RCC 7860 (cell line): ENCODE measurements around the gene TNFAIP8L1.
A peak's percentile ranks its signal among the peaks of the same experiment; 100 is the strongest.

Experiments used
- DNase-seq: peaks from one replicate; pipeline ENCODE4 v3.0.0-alpha.2; 2015; ENCODE audit warnings: low spot score
- FAIRE-seq: peaks from 2 replicates; lab custom pipeline; 2012; peaks lifted over from hg19 to GRCh38; lab: Jason Lieb, UNC

TNFAIP8L1 gene

DNA sequence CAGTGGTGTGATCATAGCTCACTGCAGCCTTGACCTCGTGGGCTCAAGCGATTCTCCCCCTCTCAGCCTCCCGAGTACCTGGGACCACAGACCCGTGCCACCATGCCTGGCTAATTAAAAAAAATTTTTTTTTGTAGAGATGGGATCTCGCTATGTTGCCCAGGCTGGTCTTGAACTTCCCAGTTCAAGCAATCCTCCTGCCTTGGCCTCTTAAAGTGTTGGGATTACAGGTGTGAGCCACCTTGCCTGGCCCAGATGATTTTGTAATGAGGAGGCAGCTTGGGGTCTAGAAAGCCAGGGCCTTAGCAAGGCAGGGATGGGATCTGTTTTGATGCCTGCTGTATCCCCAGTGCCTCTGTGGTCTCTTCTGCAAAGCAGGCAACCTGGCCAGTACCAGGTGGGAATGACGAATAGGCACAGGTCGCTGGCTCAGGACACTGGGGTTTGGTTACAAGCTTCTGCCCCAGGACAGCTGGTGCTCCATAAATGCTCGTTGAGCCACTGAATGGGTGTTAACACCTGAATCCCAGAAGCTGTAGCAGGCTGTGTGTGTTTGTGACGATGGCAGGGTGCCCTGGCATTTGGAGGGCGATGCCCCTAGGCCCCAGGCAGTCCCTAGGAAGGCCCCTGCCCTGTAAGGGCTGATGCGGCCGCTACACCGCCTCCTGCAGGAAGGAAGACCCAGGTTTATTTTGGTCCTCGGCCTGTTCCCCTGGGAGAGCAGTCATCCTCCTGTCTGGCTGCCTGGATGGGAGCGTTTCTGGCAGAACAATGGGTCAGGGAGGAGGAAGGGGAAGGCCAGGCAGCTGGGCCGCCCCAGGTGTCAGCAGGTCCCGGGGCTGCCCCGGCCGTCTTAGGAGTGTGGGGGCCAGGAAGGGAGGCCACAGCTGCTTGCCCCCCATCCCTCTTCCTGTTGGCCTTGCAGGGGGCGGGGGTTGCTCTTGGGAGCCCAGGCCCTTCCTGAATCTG is 8.6 kb downstream of the TNFAIP8L1 start:
- FAIRE-seq (no peak), DNase-seq (no peak)

DNA sequence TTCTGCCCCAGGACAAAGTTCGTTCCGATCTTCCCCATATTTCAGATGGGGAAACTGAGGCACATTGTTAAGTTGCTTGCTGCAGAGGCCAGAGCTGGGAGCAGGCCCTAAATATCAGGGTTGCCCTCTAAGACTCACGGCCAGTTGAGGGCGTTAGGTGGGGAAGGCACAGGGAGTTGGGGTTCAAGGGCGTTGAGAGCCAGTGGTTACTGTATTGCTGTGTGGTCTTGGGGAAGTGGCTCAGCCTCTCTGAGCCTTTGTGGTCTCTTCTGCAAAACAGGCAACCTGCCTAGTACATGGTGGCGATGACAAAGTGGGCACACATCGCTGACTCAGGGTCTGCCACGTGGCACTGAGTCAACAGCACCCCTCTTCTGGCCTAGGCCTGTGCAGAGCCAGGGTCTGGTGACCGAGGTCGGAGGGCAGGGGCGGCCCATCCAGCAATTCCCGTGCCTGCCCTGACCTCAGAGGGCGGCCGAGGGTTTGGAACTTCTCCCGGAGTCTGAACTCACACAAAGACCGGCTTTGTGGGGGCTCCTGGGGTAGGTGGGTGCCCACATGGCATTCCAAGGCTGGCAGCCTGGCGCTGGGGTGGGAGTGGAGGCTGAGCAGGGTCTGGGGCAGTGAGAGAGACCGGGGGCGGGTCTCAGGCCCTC is 10.2 kb downstream of the TNFAIP8L1 start:
- FAIRE-seq (no peak), DNase-seq (no peak)

DNA sequence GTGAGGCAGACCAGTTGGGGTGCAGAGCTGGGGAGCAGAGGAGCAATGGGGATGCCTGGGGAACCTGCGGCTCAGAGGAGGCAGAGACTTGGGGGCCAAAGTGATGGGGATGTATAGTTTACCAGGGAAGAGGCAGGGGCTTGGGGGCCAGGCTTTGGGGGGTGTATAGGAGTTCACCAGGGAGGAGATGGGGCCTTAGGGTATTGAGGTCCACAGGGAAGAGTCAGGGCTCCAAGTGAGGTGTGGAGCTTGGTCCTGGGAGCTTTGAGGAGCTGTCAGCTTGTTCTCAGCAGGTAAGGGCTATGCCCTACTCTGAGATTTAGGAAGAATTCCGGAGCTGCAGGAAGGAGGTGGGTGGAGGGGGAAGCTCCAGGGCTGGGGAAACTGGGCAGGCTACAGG is 10.8 kb downstream of the TNFAIP8L1 start:
- FAIRE-seq (no peak), DNase-seq (no peak)

DNA sequence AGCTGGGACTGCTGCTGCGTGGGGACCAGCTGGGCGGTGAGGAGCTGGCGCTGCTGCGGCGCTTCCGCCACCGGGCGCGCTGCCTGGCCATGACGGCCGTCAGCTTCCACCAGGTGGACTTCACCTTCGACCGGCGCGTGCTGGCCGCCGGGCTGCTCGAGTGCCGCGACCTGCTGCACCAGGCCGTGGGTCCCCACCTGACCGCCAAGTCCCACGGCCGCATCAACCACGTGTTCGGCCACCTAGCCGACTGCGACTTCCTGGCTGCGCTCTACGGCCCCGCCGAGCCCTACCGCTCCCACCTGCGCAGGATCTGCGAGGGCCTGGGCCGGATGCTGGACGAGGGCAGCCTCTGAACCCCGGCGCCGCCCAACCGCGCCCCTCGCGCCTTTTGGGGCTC is 12.8 kb downstream of the TNFAIP8L1 start:
- no peak for DNase-seq
- no peak for FAIRE-seq

DNA sequence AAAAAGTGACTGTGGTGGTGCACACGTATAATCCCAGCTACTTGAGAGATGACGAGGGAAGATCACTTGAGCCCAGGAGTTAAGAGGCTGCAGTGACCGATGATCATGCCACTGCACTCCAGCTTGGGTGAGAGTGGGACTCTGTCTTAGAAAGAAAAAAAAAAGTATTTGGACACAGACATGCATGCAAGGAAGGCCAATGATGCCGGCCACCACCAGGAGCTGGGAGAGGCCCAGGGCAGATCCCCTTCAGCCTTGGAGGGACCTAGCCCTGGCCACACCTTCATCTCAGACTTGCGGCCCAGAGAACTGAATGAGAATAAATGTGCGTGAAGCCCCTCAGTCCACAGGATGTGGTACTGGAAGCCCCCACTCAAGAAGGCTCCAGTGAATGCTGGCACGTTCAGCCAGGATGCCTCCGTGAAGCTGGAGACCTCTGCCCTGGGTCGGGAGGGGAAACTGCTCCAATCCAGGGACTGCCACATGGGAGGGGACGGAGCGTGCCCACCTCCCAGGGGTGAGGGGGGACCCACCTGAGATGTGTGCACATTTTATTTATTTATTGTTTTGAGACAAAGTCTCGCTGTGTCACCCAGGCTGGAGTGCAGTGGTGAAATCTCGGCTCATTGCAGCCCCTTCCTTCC is 14.6 kb downstream of the TNFAIP8L1 start:
- FAIRE-seq, result no peak
- no peak for DNase-seq

DNA sequence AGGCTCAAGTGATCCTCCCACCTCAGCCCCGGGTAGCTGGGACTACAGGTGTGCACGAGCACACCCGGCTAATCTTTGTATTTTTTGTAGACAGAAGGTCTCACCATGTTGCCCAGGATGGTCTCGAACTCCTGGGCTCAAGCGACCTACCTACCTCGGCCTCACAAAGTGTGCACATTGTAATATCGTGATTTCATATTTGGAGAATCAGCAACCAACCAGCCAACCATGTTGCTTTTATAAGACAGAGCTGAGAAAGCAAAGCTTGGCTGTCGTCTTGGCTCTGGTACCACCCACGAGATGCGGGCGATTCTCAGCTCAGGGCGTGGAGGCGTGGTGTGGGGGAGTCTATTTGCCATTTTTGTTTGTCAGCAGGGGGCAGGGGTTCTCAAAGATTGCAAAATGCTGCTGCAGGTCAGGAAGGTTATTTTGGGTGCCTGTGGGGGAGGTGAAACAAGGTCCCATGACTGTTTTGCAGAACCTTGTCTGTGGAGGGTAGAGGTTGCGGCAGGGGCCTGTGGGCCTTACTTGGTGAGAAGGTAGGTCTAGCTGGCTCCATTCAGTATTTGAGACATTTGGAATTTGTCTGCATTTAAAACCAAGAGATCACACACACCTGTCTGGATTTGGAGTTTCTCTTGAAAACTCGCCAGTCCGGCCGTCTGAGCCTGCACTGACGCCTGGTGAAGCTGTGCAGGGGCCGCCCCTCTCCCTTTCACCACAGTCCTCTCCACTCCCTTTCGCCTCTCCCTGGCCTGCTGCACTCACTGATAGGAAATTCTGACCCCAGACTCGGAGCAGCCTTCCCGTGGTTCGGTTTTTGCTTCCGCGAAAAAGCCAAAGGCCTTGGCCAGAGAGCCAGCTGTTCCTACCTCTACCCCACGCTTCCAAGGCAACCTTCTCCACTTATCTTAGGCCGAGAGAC is 15.4 kb downstream of the TNFAIP8L1 start:
- DNase-seq (no peak), FAIRE-seq (no peak)

DNA sequence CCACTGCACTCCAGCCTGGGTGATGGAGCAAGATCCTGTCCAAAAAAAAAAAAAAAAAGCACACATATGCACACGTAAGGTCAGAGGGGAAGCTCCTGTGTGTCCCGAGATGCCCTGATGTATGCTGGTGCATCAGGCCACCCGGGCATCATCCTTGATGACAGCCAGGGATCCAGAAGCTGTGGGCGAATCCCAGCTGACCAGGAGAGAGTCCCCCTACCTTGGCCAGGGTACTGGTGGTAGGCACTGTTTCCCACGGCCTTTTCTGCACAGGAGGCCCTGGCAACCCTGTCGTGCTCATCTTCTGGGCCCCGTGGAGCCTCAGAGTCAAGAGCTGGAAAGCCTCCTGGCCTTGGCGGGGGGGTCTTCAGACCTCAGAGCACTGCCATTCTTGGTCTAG is 16.8 kb downstream of the TNFAIP8L1 start:
- FAIRE-seq (no peak), DNase-seq (no peak)

DNA sequence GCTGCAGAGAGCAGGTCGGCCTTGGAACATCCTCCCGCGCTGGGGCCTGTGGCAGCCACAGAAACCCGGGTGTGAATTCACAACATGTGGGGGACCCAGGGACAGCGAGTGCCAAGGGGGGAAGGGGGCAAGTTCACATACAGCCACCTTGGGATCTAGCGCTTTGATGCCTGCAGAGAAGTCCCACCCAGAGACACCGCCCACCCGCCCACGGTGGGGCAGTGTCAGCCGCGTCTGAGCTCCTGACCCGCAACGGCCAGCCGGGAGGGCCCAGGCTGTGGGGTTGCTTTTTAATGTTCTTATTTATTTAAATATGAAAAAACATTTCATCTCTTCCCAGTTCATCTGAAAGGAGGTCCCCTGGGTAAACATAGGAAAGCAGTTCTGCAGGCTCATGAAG is 17.9 kb downstream of the TNFAIP8L1 start:
- DNase-seq, result no peak
- no peak for FAIRE-seq

DNA sequence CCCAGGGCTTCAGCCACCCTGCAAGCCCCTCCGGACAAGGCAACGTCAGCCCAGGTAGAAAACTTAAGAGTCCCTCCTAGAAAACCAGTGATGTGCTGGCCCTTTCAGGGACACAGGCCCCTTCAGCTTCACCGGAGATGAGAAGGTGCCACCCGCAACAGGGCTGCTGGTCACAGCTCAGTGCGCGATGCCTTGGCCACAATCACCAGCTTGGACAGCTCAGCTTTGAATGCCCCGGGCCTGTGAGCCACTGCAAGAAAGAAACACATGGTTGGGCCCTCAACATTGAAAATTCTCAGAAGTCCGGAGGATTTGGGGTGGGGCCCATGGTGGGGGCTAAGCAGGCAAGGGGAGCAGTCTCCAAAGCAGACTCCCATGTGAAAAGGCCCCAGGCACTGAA is 18.5 kb downstream of the TNFAIP8L1 start:
- FAIRE-seq, result no peak
- DNase-seq, result no peak

DNA sequence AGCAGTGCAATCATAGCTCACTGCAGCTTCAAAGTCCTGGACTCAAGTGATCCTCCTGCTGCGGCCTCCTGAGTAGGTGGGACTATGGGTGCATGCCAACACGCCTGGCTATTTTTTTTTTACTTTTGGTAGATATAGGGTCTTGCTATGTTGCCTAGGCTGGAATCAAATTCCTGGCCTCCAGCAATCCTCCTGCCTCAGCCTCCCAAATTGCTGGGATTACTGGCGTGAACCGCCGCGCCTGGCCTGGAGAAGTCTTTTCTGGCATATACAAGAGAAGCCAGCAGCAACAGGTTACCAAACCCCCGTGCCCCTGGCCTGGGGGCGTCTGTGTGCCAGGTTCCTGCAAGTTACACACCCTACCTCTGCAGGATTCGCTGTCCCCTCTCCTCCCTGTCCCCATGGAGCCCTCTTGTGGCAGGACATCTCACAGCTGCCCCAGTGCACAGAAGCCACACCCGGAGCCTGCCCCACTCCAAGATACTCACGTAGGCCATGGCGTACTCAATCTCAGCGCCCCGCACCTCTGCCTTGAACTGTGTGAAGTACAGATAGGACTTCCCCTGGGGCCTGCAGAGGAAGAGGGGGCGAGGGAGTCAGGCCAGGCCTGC is 21.0 kb downstream of the TNFAIP8L1 start:
- DNase-seq (no peak), FAIRE-seq (no peak)

DNA sequence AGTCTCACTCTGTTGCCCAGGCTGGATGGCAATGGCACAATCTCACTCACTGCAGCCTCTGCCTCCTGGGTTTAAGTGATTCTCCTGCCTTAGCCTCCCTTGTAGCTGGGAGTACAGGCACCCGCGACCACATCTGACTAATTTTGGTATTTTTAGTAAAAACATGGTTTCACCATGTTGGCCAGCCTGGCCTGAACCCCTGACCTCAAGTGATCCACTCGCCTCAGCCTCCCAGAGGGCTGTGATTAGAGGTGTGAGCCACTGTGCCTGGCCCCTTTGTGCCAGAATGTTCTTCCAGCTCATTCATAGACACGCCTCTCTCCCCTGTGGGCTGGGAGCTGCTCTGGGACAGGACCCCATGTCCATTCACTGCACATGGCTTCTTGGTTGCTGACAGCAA is 21.7 kb downstream of the TNFAIP8L1 start:
- FAIRE-seq (no peak), DNase-seq (no peak)

DNA sequence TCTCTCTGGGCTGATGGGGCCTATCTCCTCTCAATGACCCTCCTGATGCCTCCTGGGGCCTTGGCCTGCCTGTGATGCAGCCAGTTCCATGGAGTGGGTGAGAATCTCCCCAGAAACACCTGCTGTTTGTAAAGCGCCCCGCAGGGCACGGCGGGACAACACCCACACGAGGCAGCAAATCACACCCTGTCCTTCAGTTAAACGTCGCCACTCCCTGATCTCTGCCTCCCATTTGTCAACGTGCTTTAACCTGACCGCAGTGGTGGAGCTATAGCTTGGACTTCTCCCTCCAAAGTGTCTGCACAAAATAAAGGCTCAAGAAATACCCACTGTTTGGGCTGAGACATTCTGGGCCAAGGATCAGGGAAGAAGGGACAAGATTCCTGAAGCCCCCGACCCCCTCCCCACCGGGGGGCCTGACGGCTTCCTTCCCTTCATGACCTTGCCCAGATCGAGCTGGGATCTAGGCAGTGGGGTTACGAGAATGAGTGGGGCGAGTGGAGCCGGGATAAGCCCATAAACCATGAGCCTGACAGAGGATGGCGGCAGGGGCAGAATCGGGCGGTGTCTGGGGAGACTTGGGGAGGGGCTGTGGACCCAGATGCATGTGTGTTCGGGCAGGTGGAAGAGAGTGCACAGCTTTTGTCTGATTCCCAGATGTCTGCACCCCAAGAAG is 22.8 kb downstream of the TNFAIP8L1 start:
- DNase-seq (no peak), FAIRE-seq (no peak)

DNA sequence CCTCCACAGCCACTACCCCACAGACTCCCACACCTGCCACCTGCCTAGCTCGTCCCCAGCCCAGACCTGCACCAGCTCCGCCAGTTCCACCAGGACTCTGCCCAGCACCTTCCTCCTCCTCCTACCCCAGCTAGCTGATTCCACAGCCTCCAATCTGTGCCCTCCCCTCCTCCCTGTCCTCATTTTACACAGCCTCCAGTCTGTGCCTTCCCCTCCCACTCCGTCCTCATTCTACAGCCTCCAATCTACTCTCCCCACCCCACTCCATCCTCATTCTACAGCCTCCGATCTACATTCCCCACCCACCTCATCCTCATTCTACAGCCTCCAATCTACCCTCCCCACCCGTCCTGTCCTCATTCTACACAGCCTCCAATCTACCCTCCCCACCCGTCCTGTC is 23.5 kb downstream of the TNFAIP8L1 start:
- no peak for FAIRE-seq

DNA sequence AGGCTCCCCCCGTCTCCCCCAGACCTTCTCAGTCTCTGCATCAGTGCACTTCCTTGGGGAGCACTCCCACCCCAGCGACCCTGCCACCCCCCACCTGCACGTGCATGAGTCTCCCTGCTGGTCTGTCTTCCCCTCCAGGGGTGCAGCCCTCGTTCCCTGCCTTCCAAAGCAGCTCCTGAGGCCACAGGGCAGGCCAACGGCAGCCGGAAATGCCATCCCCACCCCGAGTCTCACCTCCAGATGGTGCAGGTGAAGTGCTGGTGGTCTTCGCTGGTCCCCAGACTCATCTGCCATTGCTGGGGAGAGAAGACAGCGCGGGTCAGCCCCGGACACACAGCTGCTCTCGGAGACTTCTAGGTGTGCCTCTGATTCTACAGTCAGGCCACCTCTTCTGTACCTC is 25.3 kb downstream of the TNFAIP8L1 start:
- no peak for FAIRE-seq
- no peak for DNase-seq

More for the DNA sequence above, 23.5 kb downstream of the TNFAIP8L1 start:
- no peak for DNase-seq

DNA sequence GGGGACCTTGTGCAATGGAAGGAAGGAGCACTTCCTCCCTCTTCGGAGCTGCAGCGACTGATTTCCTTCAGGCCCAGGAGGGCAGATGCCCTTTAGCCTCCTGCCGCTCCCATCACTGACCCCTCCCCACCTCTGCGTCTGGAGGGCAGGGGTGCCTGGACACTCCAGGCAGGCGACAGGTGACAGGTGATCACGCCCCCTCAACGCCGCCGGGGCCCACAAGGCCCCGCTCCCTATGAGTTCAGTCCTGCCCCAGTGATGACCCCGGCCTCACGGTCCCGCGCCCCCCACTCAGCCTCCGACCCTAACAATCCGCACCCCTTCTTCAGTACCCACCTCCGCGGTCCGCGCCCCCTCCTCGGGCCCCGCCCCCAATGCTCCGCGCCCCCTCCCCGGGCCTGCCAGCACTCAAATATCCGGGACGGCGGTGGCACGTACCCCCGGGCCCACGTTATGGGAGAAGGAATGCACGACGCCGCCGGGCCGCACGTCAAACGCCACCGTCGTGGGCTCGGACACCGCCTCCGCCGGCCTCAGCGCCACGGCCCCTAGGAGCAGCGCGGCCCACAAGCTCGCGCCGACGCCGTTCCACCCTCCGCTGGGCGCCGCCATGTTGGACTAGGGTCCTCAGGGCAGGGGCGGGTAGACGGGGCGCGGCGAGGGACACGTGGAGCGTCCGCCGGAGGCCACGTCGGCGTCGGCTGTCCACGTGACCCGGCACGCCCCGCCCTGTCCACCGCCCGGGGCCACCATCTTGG is 30.6 kb downstream of the TNFAIP8L1 start, which contains the start of gene MYDGF:
MYDGF (minus strand) TSS at position 620 of the 758 bp plus-strand sequence; CDS start at position 612, 8 bp downstream.
- FAIRE-seq, result no peak

DNA sequence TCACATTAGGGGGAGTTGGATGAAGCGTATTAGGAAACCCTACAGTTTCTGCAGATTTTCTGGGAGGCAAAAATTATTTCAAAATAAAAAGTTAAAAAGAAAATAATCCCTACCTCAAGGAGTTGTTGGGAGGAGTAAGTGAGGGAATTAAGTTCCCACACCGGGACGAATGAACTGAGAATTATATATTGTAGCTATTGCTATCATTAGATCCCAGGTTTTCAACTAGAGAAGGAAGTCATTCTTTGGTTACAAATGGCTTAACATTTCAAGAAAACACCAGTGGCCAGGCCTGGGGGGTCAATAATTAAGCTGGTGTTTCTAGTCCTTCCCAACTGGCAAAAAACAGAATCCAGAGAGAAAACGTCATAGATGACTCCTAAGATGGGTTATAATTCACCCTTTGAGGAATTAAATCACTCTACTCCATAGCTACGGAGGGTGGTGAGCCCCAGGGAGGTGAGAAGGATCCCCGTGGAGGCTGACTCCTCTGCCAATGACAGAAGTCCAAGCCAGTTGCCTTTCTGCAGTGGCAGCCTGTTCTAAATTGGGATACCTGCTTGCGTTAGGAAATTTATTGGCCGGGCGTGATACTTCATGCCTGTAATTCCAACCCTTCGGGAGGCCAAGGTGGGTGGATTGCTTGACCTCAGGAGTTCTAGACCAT is 32.0 kb downstream of the TNFAIP8L1 start:
- FAIRE-seq, result peak; percentile 77
- DNase-seq, result peak; percentile 61

More for the DNA sequence above, 30.6 kb downstream of the TNFAIP8L1 start, which contains the start of gene MYDGF:
- peak; percentile 70 for DNase-seq

DNA sequence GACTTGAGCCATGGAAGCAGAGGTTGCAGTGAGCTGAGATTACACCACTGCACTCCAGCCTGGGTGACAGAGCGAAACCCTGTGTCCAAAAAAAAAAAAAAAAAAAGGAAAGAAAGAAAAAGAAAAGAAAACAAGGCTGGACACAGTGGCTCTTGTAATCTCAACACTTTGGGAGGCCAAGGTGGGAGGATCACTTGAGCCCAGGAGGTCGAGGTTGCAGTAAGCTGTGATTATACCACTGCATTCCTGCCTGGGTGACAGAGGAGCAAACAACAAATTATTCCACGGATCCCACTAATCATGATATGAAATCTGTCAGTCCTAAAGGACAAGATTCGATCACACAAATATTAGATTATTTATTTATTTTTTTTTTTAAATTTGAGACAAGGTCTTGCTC is 33.9 kb downstream of the TNFAIP8L1 start:
- FAIRE-seq, result no peak

DNA sequence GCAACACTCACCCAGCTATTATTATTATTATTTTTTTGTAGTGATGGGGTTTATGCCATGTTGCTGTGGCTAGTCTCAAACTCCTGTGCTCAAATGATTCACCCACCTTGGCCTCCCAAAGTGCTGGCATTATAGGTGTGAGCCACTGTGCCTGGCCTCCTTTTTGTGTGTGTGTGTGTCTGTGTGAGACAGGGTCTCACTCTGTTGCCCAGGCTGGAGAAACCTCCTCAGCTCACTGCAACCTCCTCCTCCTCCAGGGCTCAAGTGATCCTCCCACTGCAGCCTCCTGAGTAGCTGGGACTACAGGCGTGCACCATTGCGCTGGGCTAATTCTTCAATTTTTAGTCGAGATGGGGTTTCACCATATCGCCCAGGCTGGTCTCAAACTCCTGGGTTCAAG is 34.4 kb downstream of the TNFAIP8L1 start:
- DNase-seq (no peak), FAIRE-seq (no peak)

More for the DNA sequence above, 33.9 kb downstream of the TNFAIP8L1 start:
- no peak for DNase-seq
